ENCODE measurements around the gene SAP130. TPM values are rescaled to one million over a fixed set of nuclear protein-coding genes. Genes with fewer than 3 reads are reported as not detected.

Gene SAP130
- total RNA-seq, 2 donors from 2014 or later: 17.2 to 18.6 TPM

- intact Hi-C loops (cut with DNase I): loop anchor here in 1 of 2 donors (10.0 kb wide), 1 partner anchor 66 kb away; the partner anchor contains the start of gene UGGT1
- DNase-seq (ENCODE audit: low spot score): no peak
Observed at GRCh38 chr2:128028668-128029054, 802 bp upstream of the SAP130 start.

DNA sequence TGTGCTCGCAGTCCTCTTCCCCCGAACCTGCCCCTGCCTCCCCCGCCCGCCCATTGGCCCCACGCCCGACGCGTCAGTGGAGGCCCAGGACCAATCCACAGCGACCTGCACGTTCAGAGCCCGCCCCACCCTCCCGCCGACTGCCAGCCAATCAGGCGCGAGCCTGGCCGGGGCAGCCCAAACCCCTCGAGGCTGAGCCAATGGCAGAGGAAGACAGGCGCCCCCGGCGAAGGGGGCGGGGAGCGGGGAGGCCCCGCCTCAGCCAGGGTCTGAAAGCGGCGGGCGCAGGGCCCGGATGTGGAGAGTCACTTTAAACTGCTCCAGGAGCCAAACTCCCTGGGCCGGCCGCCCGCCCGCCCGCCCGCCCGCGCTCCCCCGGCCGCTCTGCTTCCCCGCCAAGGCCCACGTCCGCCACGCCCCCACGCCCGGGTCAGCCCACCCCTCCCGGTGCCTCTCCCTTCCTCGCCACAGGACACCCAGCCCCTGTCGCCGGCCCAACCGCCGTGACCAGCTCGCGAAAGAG, 520 bp downstream of the SAP130 start:
- intact Hi-C loops (cut with DNase I): loop anchor here in 1 of 2 donors (10.0 kb wide), 1 partner anchor 67 kb away; the partner anchor contains the start of gene UGGT1
- DNase-seq (ENCODE audit: low spot score): peak; percentile 100

GRCh38 chr2:128026448-128027277, 1.2 kb downstream of the SAP130 start:
- no peak for DNase-seq (ENCODE audit: low spot score)
- intact Hi-C loops (cut with DNase I): loop anchor here in 1 of 2 donors (10.0 kb wide), 1 partner anchor 68 kb away; the partner anchor contains the start of gene UGGT1

GRCh38 chr2:128024816-128025215, 3.0 kb downstream of the SAP130 start:
- intact Hi-C loops (cut with DNase I): loop anchor here (5.0 to 10.0 kb wide), 2 partner anchors 70 to 428 kb away; partner anchors contain the start of gene UGGT1 (in 1 of the 2)
- DNase-seq (ENCODE audit: low spot score): no peak

- intact Hi-C loops (cut with DNase I): no loop called here
- no peak for DNase-seq (ENCODE audit: low spot score)
Observed at GRCh38 chr2:128017561-128017960, 10.3 kb downstream of the SAP130 start.

DNA sequence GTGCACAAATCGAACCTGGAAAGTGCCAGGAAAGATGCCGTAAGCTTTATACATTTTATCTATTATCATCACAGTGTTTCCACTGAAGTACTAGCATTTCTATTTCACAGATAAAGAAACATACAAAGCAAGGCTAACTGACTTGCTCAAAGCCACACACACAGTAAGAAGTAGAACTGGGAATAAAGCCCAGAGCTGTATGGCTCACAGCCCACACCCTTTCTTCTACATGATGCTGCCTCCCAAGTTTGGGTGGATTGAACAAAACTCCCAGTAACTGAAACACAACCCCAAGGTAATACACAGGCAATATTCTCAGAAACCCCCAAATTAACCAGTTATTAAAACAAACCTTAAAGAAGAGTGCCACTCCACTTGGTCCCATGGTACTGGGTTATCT, 11.2 kb downstream of the SAP130 start:
- DNase-seq (ENCODE audit: low spot score): no peak
- intact Hi-C loops (cut with DNase I): no loop called here

DNA sequence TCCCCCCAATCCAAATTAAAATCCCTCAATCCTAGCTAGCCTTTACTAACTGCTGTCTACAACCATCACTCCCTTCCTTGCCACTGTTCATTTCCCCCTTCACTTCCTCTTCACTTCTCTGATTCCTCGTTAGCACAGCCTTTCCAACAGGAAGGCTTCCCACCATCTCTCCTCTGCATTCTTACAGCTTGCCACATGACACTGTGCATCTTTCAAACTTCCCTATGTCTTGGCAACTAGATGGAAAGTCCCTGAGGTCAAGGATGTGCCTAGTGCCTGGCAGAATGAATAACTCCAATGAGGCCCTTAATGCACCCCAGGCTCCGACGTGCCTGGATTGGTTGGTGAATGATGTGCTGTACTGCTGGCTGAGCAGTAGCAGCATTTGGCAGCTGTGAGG, 15.2 kb downstream of the SAP130 start:
- DNase-seq (ENCODE audit: low spot score): no peak
- intact Hi-C loops (cut with DNase I): no loop called here

- intact Hi-C loops (cut with DNase I): no loop called here
- DNase-seq (ENCODE audit: low spot score): no peak
Observed at GRCh38 chr2:128008074-128008672, 19.7 kb downstream of the SAP130 start.

GRCh38 chr2:128004509-128004908, 23.4 kb downstream of the SAP130 start:
- intact Hi-C loops (cut with DNase I): no loop called here
- no peak for DNase-seq (ENCODE audit: low spot score)

- intact Hi-C loops (cut with DNase I): no loop called here
- DNase-seq (ENCODE audit: low spot score): no peak
Observed at GRCh38 chr2:128003463-128003862, 24.4 kb downstream of the SAP130 start.

DNA sequence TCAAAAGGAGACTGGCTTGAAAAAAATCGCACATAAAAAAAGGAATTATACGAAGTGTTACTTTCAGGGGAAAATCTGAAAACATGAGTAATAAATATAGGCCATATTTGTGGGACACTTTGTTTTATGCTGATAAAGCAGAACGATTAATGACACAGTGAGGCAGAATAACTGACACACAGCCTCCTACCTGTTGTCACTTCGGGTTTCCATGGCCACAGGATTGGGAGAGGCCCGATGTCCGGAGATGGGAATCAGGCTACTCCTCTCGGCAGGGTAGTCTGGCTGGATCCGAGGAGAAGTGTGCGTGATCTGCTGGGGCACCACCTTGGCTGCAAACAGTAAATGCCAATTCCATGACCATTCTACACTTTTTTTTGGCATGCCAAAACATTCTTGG, 31.7 kb downstream of the SAP130 start:
- intact Hi-C loops (cut with DNase I): no loop called here
- DNase-seq (ENCODE audit: low spot score): no peak

GRCh38 chr2:127995725-127996124, 32.1 kb downstream of the SAP130 start:
- intact Hi-C loops (cut with DNase I): no loop called here
- DNase-seq (ENCODE audit: low spot score): no peak

GRCh38 chr2:127993659-127994058, 34.2 kb downstream of the SAP130 start:
- DNase-seq (ENCODE audit: low spot score): no peak
- intact Hi-C loops (cut with DNase I): no loop called here

DNA sequence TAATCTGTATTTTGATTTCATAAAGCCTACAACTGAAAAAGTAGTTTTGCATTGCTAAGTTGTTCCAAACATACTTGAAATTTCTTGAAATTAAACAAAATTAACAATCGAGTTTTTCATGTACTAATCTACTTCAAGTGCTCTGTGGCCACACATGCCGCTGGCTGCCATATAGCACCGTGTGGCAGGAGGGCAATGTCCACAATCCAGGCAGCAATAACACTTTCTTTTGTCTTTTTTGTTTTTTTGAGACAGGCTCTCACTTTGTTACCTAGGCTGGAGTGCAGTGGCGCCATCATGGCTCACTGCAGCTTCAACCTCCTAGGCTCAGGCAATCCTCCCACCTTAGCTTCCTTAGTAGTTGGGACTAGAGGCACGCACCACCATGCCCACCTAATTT, 36.1 kb downstream of the SAP130 start:
- intact Hi-C loops (cut with DNase I): no loop called here
- no peak for DNase-seq (ENCODE audit: low spot score)

DNA sequence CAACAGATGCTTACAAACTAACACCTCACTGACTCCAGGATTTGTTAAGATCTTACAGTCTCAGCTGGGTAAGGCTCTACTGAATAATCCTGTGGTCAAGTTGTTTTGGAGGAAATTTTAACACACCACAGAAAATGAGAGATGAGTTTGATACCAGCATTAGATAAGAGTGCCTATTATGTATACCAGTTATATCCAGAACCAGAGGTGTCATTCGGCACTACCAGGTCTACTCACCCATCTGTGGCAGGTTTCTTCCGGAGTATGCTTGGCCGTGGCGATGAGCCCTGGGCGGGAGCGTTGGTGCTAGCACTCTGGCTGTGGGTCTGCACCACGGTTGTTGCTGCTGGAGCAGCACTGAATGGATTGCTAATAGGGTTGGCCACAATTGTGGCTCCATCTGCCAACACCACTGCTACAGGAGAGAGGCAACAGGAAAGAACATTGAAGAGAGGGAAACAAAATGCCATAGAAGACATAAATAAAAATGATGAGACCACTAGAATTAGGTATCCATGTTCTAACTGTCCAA, 41.2 kb downstream of the SAP130 start:
- intact Hi-C loops (cut with DNase I): no loop called here
- no peak for DNase-seq (ENCODE audit: low spot score)

- intact Hi-C loops (cut with DNase I): no loop called here
- DNase-seq (ENCODE audit: low spot score): no peak
Observed at GRCh38 chr2:127985735-127986134, 42.1 kb downstream of the SAP130 start.

DNA sequence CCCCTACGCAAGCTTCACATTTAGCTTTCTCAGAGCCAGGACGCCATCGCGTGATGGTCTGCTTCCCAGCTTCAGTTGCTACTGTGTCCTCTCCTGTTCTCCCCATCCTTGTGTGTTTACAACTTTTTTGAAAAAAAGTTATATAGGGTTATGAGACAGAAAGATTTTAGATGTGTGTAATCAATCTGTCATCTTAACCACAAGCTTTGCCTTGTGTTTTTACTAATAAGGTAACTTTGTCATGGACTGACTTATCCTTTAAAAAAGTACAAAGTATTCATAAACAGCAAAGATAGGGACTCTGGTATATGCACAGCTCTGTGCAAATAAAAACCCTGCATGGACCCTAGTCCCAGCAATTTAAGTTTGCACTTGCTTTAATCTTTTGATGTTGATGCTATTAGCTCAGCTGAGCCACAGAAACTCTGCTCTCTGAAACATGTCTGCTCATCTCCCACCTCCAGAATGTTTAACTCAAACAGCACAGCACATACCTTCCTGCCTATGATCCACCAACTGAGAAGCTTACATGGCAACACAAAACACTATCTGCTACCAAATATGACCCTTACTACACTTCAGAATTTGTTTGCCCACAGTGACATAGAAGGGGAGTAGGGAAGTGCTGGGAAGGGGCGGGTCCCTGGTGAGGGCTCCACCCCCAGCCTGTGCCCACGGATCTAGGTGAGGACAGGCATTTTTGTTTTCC, 42.7 kb downstream of the SAP130 start:
- intact Hi-C loops (cut with DNase I): no loop called here
- no peak for DNase-seq (ENCODE audit: low spot score)

DNA sequence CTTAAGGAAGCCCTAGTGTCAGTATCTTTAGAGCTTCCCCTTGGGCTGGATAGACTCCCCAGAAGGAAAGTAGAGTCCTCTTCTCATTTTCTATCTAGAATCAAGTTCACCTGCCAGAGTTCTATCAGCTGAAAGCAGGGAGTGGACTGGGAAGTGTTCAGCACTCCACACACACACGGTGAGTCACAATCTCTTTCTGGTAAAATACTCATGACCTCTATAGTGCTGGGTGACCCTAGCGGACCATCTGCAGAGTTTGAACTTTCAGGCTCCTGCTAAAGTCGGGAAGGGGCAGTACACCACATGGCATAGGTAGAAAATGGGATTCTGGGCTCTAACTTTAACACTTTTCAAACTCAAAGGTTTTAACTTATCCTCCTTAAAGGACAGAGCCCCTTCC, 43.3 kb downstream of the SAP130 start:
- no peak for DNase-seq (ENCODE audit: low spot score)
- intact Hi-C loops (cut with DNase I): no loop called here

DNA sequence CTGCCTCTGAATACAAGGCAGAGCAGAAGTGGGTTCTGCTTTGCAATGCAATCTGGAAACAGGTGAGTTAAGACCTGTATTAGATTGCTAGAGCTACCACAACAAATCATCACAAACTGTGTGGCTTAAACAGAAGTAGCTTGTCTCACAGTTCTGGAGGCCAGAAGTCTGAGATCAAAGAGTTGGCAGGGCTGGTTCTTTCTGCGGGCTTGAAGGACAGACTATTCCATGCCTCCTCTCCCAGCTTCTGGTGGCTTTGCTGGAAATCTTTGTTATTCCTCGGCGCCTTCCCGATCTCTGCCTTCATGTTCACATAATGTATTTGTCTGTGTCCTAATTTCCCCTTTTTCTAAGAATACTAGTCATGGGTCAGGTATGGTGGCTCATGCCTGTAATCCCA, 58.4 kb downstream of the SAP130 start:
- no peak for DNase-seq (ENCODE audit: low spot score)
- intact Hi-C loops (cut with DNase I): no loop called here
